GM23338 (cell line): ENCODE results near the gene PLD5. TPM values are rescaled to one million over a fixed set of nuclear protein-coding genes. Genes with fewer than 3 reads are reported as not detected.
"Not testable (repeated sequence)": the region's sequence is repeated elsewhere in the genome, so short reads cannot be mapped to it uniquely, and the experiment has no call there.

ENCODE experiments used
- ATAC-seq: fragments of 200-7000 bp; cut with Tn5 transposase; 3 replicates; pipeline ENCODE4 v1.9.1; 2020
- DNase-seq: peaks from one replicate; pipeline ENCODE4 v3.0.0-alpha.2; 2015; ENCODE audit warnings: low spot score
- H2AFZ ChIP-seq: fragments of 200-600 bp; sonication (generic); 2 replicates; pipeline ENCODE4 v1.8.0; 2016; ENCODE audit warnings: antibody characterized with exemption, mild to moderate bottlenecking, moderate library complexity
- H3F3A ChIP-seq: fragments of 200-600 bp; sonication (generic); replicated peaks from 2 replicates; pipeline ENCODE4 v1.8.0; 2017; ENCODE audit warnings: antibody characterized with exemption, mixed run types, low read depth
- H3K27ac ChIP-seq: fragments of 200-600 bp; sonication (generic); 2 replicates; pipeline ENCODE4 v1.6.1; 2016; ENCODE audit warnings: low read depth
- H3K27me3 ChIP-seq: fragments of 200-600 bp; sonication (generic); 2 replicates; pipeline ENCODE4 v1.8.0; 2016; ENCODE audit warnings: mild to moderate bottlenecking, mixed run types, moderate library complexity; ENCODE audit not compliant: insufficient read depth
- H3K36me3 ChIP-seq: fragments of 200-600 bp; sonication (generic); 2 replicates; pipeline ENCODE4 v1.8.0; 2016; ENCODE audit warnings: mild to moderate bottlenecking; ENCODE audit not compliant: insufficient read depth
- H3K4me1 ChIP-seq: fragments of 200-600 bp; sonication (generic); 2 replicates; pipeline ENCODE4 v1.8.0; 2016; ENCODE audit warnings: mild to moderate bottlenecking, moderate library complexity; ENCODE audit not compliant: insufficient read depth
- H3K4me2 ChIP-seq: fragments of 200-600 bp; sonication (generic); 2 replicates; pipeline ENCODE4 v1.7.1; 2017; ENCODE audit warnings: mixed run types
- H3K4me3 ChIP-seq: fragments of 200-600 bp; sonication (generic); 2 replicates; pipeline ENCODE4 v1.6.1; 2016; ENCODE audit warnings: mixed run types
- H3K79me2 ChIP-seq: fragments of 200-600 bp; sonication (generic); replicated peaks from 2 replicates; pipeline ENCODE4 v1.8.0; 2017; ENCODE audit warnings: mild to moderate bottlenecking; ENCODE audit not compliant: insufficient read depth
- H3K9me2 ChIP-seq: fragments of 200-600 bp; sonication (generic); 2 replicates; pipeline ENCODE4 v1.8.0; 2017; ENCODE audit not compliant: insufficient read depth
- H4K20me1 ChIP-seq: fragments of 200-600 bp; sonication (generic); replicated peaks from 2 replicates; pipeline ENCODE4 v1.8.0; 2017; ENCODE audit warnings: mild to moderate bottlenecking; ENCODE audit not compliant: insufficient read depth
- H3K27ac Mint-ChIP-seq: 2 replicates; pipeline ENCODE4 v1.8.0; 2020; ENCODE audit warnings: inconsistent platforms, mild to moderate bottlenecking, moderate library complexity, mixed read lengths
- H3K27me3 Mint-ChIP-seq: 3 replicates; pipeline ENCODE4 v1.8.0; 2022; ENCODE audit warnings: low read depth, mild to moderate bottlenecking, moderate library complexity, mixed read lengths, inconsistent platforms; ENCODE audit not compliant: insufficient read depth, poor library complexity
- H3K36me3 Mint-ChIP-seq: 3 replicates; pipeline ENCODE4 v1.8.0; 2021; ENCODE audit warnings: low read depth, mild to moderate bottlenecking, inconsistent platforms, moderate library complexity, mixed read lengths
- H3K4me1 Mint-ChIP-seq: 3 replicates; pipeline ENCODE4 v1.8.0; 2020; ENCODE audit warnings: mild to moderate bottlenecking, inconsistent platforms, mixed read lengths
- H3K4me3 Mint-ChIP-seq: 3 replicates; pipeline ENCODE4 v1.8.0; 2021; ENCODE audit warnings: moderate library complexity, mild to moderate bottlenecking, inconsistent platforms, mixed read lengths
- H3K9me3 Mint-ChIP-seq: 3 replicates; pipeline ENCODE4 v1.8.0; 2020; ENCODE audit warnings: moderate library complexity, mild to moderate bottlenecking, inconsistent platforms, mixed read lengths
- CREB1 ChIP-seq: fragments of 250-450 bp; sonication (Bioruptor Pico); IDR thresholded peaks from 2 replicates; pipeline ENCODE4 v1.5.0; 2020; ENCODE audit warnings: low read depth, mild to moderate bottlenecking, moderate library complexity
- EZH2 ChIP-seq: fragments of 200-600 bp; sonication (generic); IDR thresholded peaks from one replicate; pipeline ENCODE4 v1.8.0; 2017; ENCODE audit warnings: antibody characterized with exemption, mild to moderate bottlenecking, low read depth; ENCODE audit not compliant: unreplicated experiment
- NANOG ChIP-seq: IDR thresholded peaks from 2 replicates; pipeline ENCODE4 v1.6.1; 2016; ENCODE audit warnings: antibody characterized with exemption, borderline replicate concordance
- POLR2AphosphoS5 ChIP-seq: IDR thresholded peaks from 2 replicates; pipeline ENCODE4 v1.6.1; 2016; ENCODE audit warnings: antibody characterized with exemption, low read depth
- REST ChIP-seq: IDR thresholded peaks from one replicate; pipeline ENCODE4 v1.6.1; 2018; ENCODE audit warnings: antibody characterized with exemption; ENCODE audit not compliant: unreplicated experiment
- STAT1 ChIP-seq: IDR thresholded peaks from one replicate; pipeline ENCODE4 v1.6.1; 2016; ENCODE audit warnings: antibody characterized with exemption; ENCODE audit not compliant: unreplicated experiment
- ZNF114 ChIP-seq: fragments of 250-450 bp; sonication (Bioruptor Pico); IDR thresholded peaks from 2 replicates; pipeline ENCODE4 v1.5.0; 2020; ENCODE audit warnings: mild to moderate bottlenecking, moderate library complexity
- ZNF331 ChIP-seq: fragments of 250-450 bp; sonication (Bioruptor Pico); IDR thresholded peaks from 2 replicates; pipeline ENCODE4 v1.5.0; 2020; ENCODE audit warnings: low read depth, mild to moderate bottlenecking, moderate library complexity
- polyA plus RNA-seq: library from polyadenylated mRNA; unstranded; fragments of >200 nt; fragmentation: Nextera tagmentation; extraction: Ambion mirVana; gene quantifications from 2 replicates; pipeline ENCODE4 v1.2.1, GENCODE V29; 2016
- total RNA-seq: library from RNA; depleted of rRNA; stranded (reverse); fragments of >200 nt; shearing (Covaris generic); gene quantifications from 2 replicates; pipeline ENCODE4 v1.2.3, GENCODE V29; 2014

Gene PLD5
- total and polyA plus RNA-seq, 2 experiments from 2014 or later, result 5.5 to 5.8 TPM

- Mint-ChIP-seq H3K36me3 (peaks cover 27% of the 10 kb centered on the region), H3K27me3 (peaks cover 9% of the 10 kb centered on the region), H3K4me3 (no peak overlapping the region), H3K4me1 (peaks cover 60% of the 10 kb centered on the region), H3K9me3 (peaks cover 26% of the 10 kb centered on the region), H3K27ac (no peak overlapping the region)
- peak overlapping the region; percentile 86 for H3K27ac ChIP-seq
- peak overlapping the region; percentile 14 for H3K4me3 ChIP-seq
- no peak overlapping the region for H2AFZ ChIP-seq
- TF ChIP-seq ZNF331 (CRISPR knock-in tag) (no peak), STAT1 (no peak), POLR2AphosphoS5 (no peak), ZNF114 (CRISPR knock-in tag) (0 out of 2 replicates have a peak, but pooled peaks have one; percentile 42), REST (no peak), NANOG (peak; percentile 40; the same call in 1 of the 2 replicates), EZH2 (no peak), CREB1 (no peak)
- no peaks in the 10 kb centered on the region; the same call in 1 of the 2 replicates for H3K9me2 ChIP-seq
- no peaks in the 10 kb centered on the region for H3K79me2 ChIP-seq
- peaks cover 6% of the 10 kb centered on the region; the same call in 1 of the 2 replicates for H3F3A ChIP-seq
- peak overlapping the region; percentile 68 for H3K4me2 ChIP-seq
- H3K27me3 ChIP-seq, result 0 out of 2 replicates have a peak, but pooled peaks cover 3% of the 10 kb centered on the region
- peaks cover 46% of the 10 kb centered on the region for H3K4me1 ChIP-seq
- 0 out of 2 replicates have a peak, but pooled peaks cover under 1% of the 10 kb centered on the region for H3K36me3 ChIP-seq
- no peaks in the 10 kb centered on the region for H4K20me1 ChIP-seq
- DNase-seq, result peak; percentile 63
- ATAC-seq, result peak; percentile 37
Measured at GRCh38 chr1:242211254-242212022, 313.1 kb downstream of the PLD5 start.

- DNase-seq, ATAC-seq, H3K4me3 Mint-ChIP-seq, H3K27ac Mint-ChIP-seq, H4K20me1 ChIP-seq, H3K79me2 ChIP-seq, H3K36me3 ChIP-seq, H3F3A ChIP-seq, H3K9me2 ChIP-seq, H3K27me3 ChIP-seq, H2AFZ ChIP-seq, H3K4me3 ChIP-seq, H3K27ac ChIP-seq: not testable (repeated sequence)
- peaks cover 52% of the 10 kb centered on the region for H3K4me1 ChIP-seq
- H3K36me3 Mint-ChIP-seq, result peaks cover 16% of the 10 kb centered on the region
- peaks cover 65% of the 10 kb centered on the region for H3K4me1 Mint-ChIP-seq
- H3K9me3 Mint-ChIP-seq, result peaks cover 15% of the 10 kb centered on the region
- H3K4me2 ChIP-seq, result 0 out of 2 replicates have a peak overlapping the region, but pooled peaks have one; percentile 68
- H3K27me3 Mint-ChIP-seq, result peaks cover 11% of the 10 kb centered on the region
Measured at GRCh38 chr1:242210316-242210715, 314.2 kb downstream of the PLD5 start.
